ENCODE results near the gene OR6K6. TPM values are rescaled to one million over a fixed set of nuclear protein-coding genes. Genes with fewer than 3 reads are reported as not detected.

Gene OR6K6
- total and polyA plus RNA-seq, 2 experiments from 2014 or later, result not detected

DNA sequence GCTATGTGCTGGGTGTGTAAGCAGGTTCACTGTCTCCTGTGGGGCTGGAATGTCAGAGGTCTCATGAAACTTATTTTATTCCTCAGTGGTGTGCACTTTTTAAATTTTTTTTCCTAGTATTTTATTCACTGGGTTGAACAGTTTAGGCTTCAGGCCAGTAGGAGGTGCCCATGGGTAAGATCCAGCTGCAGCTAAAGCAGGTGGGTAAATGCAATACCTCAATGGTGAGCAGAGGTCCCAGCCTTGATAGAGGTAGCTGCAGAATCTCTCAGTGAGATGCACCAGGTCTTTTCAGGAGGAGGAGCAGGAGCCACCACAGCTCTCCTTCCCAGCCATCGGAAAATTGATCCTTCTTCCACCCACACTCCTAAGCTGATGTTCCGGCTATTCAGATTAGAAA lies 39.1 kb downstream of the OR6K6 start:
- Histone ChIP-seq H3K27ac (ENCODE audit: low read depth) (no peak overlapping the region), H3K36me3 (ENCODE audit: insufficient read depth) (no peaks in the 10 kb centered on the region), H3K4me1 (ENCODE audit: insufficient read depth) (no peaks in the 10 kb centered on the region), H2AFZ (no peak overlapping the region), H3K79me2 (replicated peaks; ENCODE audit: insufficient read depth) (no peaks in the 10 kb centered on the region), H3K4me3 (no peak overlapping the region), H3F3A (replicated peaks; ENCODE audit: low read depth) (no peaks in the 10 kb centered on the region), H4K20me1 (replicated peaks; ENCODE audit: insufficient read depth) (no peaks in the 10 kb centered on the region), H3K4me2 (no peak overlapping the region), H3K9me2 (ENCODE audit: insufficient read depth) (no peaks in the 10 kb centered on the region), H3K27me3 (ENCODE audit: insufficient read depth) (no peaks in the 10 kb centered on the region)
- ATAC-seq (peak; percentile 97), DNase-seq (ENCODE audit: low spot score) (peak; percentile 68)
- H3K27ac Mint-ChIP-seq, result no peak overlapping the region
- peaks cover 2% of the 10 kb centered on the region; the same call in 1 of the 3 replicates for H3K9me3 Mint-ChIP-seq
- H3K4me3 Mint-ChIP-seq, result no peak overlapping the region
- H3K4me1 Mint-ChIP-seq, result no peaks in the 10 kb centered on the region; the same call in 2 of the 3 replicates
- no peaks in the 10 kb centered on the region for H3K27me3 Mint-ChIP-seq (ENCODE audit: insufficient read depth, low read depth, poor library complexity)
- H3K36me3 Mint-ChIP-seq (ENCODE audit: low read depth), result no peaks in the 10 kb centered on the region
- TF ChIP-seq, protein P1, sequence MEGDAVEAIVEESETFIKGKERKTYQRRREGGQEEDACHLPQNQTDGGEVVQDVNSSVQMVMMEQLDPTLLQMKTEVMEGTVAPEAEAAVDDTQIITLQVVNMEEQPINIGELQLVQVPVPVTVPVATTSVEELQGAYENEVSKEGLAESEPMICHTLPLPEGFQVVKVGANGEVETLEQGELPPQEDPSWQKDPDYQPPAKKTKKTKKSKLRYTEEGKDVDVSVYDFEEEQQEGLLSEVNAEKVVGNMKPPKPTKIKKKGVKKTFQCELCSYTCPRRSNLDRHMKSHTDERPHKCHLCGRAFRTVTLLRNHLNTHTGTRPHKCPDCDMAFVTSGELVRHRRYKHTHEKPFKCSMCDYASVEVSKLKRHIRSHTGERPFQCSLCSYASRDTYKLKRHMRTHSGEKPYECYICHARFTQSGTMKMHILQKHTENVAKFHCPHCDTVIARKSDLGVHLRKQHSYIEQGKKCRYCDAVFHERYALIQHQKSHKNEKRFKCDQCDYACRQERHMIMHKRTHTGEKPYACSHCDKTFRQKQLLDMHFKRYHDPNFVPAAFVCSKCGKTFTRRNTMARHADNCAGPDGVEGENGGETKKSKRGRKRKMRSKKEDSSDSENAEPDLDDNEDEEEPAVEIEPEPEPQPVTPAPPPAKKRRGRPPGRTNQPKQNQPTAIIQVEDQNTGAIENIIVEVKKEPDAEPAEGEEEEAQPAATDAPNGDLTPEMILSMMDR (conservative IDR thresholded peaks at IDR 0.05; ENCODE audit: low read depth in 2 of 2), result peak; percentile 70 to 84
- no peak for TF ChIP-seq ZNF114 (CRISPR knock-in tag; IDR thresholded peaks at IDR 0.05)

DNA sequence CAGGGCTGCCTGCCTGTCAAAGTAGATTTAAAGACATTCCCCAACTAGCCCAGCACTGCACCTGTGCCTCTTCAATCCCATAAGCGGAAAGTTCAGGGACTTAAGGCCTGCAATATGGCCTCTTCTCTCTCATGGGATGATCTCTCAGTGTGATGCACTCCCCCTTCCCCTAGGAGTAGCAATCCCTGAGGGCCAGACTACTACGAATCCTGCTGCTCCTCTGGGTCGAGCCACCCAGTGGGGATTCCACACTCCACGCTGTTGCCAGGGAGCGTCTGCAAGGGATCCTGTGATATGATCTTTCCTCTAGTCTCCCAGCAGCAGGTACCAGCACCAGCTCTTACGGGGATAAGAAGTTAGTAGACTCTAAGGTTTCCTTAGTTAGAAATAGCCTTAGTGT lies 39.7 kb downstream of the OR6K6 start:
- Histone ChIP-seq H3F3A (replicated peaks; ENCODE audit: low read depth) (no peaks in the 10 kb centered on the region), H3K4me2 (no peak overlapping the region), H3K4me3 (no peak overlapping the region), H3K27me3 (ENCODE audit: insufficient read depth) (no peaks in the 10 kb centered on the region), H3K79me2 (replicated peaks; ENCODE audit: insufficient read depth) (no peaks in the 10 kb centered on the region), H3K9me2 (ENCODE audit: insufficient read depth) (no peaks in the 10 kb centered on the region), H3K27ac (ENCODE audit: low read depth) (no peak overlapping the region), H3K4me1 (ENCODE audit: insufficient read depth) (no peaks in the 10 kb centered on the region), H3K36me3 (ENCODE audit: insufficient read depth) (no peaks in the 10 kb centered on the region), H2AFZ (no peak overlapping the region), H4K20me1 (replicated peaks; ENCODE audit: insufficient read depth) (no peaks in the 10 kb centered on the region)
- Mint-ChIP-seq H3K9me3 (no peaks in the 10 kb centered on the region), H3K4me3 (no peak overlapping the region), H3K4me1 (no peaks in the 10 kb centered on the region; the same call in 2 of the 3 replicates), H3K27me3 (ENCODE audit: insufficient read depth, low read depth, poor library complexity) (no peaks in the 10 kb centered on the region), H3K27ac (no peak overlapping the region; the same call in 1 of the 2 replicates), H3K36me3 (ENCODE audit: low read depth) (no peaks in the 10 kb centered on the region)
- peak; percentile 60 for ATAC-seq
- peak; percentile 8 for DNase-seq (ENCODE audit: low spot score)
- no peak for TF ChIP-seq STAT1 (IDR thresholded peaks at IDR 0.05; ENCODE audit: unreplicated experiment)
- no peak for TF ChIP-seq EZH2 (IDR thresholded peaks at IDR 0.05; ENCODE audit: low read depth, unreplicated experiment)
- TF ChIP-seq, protein P1 (conservative IDR thresholded peaks at IDR 0.05; ENCODE audit: low read depth in 2 of 2), result no peak
- TF ChIP-seq EZH2phosphoT487 (IDR thresholded peaks at IDR 0.05; ENCODE audit: unreplicated experiment), result no peak
- no peak for TF ChIP-seq CREB1 (CRISPR knock-in tag; IDR thresholded peaks at IDR 0.05; ENCODE audit: low read depth)
- no peak for TF ChIP-seq JUNB (IDR thresholded peaks at IDR 0.05; ENCODE audit: unreplicated experiment)
- TF ChIP-seq, protein P2, sequence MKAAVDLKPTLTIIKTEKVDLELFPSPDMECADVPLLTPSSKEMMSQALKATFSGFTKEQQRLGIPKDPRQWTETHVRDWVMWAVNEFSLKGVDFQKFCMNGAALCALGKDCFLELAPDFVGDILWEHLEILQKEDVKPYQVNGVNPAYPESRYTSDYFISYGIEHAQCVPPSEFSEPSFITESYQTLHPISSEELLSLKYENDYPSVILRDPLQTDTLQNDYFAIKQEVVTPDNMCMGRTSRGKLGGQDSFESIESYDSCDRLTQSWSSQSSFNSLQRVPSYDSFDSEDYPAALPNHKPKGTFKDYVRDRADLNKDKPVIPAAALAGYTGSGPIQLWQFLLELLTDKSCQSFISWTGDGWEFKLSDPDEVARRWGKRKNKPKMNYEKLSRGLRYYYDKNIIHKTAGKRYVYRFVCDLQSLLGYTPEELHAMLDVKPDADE (IDR thresholded peaks at IDR 0.05), result no peak
- TF ChIP-seq ZNF331 (CRISPR knock-in tag; IDR thresholded peaks at IDR 0.05; ENCODE audit: low read depth), result no peak
- no peak for TF ChIP-seq POLR2AphosphoS5 (IDR thresholded peaks at IDR 0.05; ENCODE audit: low read depth)
- TF ChIP-seq, protein P3, sequence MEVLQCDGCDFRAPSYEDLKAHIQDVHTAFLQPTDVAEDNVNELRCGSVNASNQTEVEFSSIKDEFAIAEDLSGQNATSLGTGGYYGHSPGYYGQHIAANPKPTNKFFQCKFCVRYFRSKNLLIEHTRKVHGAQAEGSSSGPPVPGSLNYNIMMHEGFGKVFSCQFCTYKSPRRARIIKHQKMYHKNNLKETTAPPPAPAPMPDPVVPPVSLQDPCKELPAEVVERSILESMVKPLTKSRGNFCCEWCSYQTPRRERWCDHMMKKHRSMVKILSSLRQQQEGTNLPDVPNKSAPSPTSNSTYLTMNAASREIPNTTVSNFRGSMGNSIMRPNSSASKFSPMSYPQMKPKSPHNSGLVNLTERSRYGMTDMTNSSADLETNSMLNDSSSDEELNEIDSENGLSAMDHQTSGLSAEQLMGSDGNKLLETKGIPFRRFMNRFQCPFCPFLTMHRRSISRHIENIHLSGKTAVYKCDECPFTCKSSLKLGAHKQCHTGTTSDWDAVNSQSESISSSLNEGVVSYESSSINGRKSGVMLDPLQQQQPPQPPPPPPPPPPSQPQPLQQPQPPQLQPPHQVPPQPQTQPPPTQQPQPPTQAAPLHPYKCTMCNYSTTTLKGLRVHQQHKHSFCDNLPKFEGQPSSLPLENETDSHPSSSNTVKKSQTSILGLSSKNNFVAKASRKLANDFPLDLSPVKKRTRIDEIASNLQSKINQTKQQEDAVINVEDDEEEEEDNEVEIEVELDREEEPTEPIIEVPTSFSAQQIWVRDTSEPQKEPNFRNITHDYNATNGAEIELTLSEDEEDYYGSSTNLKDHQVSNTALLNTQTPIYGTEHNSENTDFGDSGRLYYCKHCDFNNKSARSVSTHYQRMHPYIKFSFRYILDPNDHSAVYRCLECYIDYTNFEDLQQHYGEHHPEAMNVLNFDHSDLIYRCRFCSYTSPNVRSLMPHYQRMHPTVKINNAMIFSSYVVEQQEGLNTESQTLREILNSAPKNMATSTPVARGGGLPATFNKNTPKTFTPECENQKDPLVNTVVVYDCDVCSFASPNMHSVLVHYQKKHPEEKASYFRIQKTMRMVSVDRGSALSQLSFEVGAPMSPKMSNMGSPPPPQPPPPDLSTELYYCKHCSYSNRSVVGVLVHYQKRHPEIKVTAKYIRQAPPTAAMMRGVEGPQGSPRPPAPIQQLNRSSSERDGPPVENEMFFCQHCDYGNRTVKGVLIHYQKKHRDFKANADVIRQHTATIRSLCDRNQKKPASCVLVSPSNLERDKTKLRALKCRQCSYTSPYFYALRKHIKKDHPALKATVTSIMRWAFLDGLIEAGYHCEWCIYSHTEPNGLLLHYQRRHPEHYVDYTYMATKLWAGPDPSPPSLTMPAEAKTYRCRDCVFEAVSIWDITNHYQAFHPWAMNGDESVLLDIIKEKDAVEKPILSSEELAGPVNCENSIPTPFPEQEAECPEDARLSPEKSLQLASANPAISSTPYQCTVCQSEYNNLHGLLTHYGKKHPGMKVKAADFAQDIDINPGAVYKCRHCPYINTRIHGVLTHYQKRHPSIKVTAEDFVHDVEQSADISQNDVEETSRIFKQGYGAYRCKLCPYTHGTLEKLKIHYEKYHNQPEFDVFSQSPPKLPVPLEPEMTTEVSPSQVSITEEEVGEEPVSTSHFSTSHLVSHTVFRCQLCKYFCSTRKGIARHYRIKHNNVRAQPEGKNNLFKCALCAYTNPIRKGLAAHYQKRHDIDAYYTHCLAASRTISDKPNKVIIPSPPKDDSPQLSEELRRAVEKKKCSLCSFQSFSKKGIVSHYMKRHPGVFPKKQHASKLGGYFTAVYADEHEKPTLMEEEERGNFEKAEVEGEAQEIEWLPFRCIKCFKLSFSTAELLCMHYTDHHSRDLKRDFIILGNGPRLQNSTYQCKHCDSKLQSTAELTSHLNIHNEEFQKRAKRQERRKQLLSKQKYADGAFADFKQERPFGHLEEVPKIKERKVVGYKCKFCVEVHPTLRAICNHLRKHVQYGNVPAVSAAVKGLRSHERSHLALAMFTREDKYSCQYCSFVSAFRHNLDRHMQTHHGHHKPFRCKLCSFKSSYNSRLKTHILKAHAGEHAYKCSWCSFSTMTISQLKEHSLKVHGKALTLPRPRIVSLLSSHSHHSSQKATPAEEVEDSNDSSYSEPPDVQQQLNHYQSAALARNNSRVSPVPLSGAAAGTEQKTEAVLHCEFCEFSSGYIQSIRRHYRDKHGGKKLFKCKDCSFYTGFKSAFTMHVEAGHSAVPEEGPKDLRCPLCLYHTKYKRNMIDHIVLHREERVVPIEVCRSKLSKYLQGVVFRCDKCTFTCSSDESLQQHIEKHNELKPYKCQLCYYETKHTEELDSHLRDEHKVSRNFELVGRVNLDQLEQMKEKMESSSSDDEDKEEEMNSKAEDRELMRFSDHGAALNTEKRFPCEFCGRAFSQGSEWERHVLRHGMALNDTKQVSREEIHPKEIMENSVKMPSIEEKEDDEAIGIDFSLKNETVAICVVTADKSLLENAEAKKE (CRISPR knock-in tag; IDR thresholded peaks at IDR 0.05), result no peak
- no peak for TF ChIP-seq ZNF114 (CRISPR knock-in tag; IDR thresholded peaks at IDR 0.05)
